GM23338 (cell line): ENCODE data around the gene PCIF1. TPM values are rescaled to one million over a fixed set of nuclear protein-coding genes. Genes with fewer than 3 reads are reported as not detected.
"Not testable (repeated sequence)": the region's sequence is repeated elsewhere in the genome, so short reads cannot be mapped to it uniquely, and the experiment has no call there.

Experiments used
- ATAC-seq: fragments of 200-7000 bp; cut with Tn5 transposase; 3 replicates; pipeline ENCODE4 v1.9.1; 2020
- DNase-seq: peaks from one replicate; pipeline ENCODE4 v3.0.0-alpha.2; 2015; ENCODE audit warnings: low spot score
- H2AFZ ChIP-seq: fragments of 200-600 bp; sonication (generic); 2 replicates; pipeline ENCODE4 v1.8.0; 2016; ENCODE audit warnings: antibody characterized with exemption, mild to moderate bottlenecking, moderate library complexity
- H3F3A ChIP-seq: fragments of 200-600 bp; sonication (generic); replicated peaks from 2 replicates; pipeline ENCODE4 v1.8.0; 2017; ENCODE audit warnings: antibody characterized with exemption, mixed run types, low read depth
- H3K27ac ChIP-seq: fragments of 200-600 bp; sonication (generic); 2 replicates; pipeline ENCODE4 v1.6.1; 2016; ENCODE audit warnings: low read depth
- H3K27me3 ChIP-seq: fragments of 200-600 bp; sonication (generic); 2 replicates; pipeline ENCODE4 v1.8.0; 2016; ENCODE audit warnings: mild to moderate bottlenecking, mixed run types, moderate library complexity; ENCODE audit not compliant: insufficient read depth
- H3K36me3 ChIP-seq: fragments of 200-600 bp; sonication (generic); 2 replicates; pipeline ENCODE4 v1.8.0; 2016; ENCODE audit warnings: mild to moderate bottlenecking; ENCODE audit not compliant: insufficient read depth
- H3K4me1 ChIP-seq: fragments of 200-600 bp; sonication (generic); 2 replicates; pipeline ENCODE4 v1.8.0; 2016; ENCODE audit warnings: mild to moderate bottlenecking, moderate library complexity; ENCODE audit not compliant: insufficient read depth
- H3K4me2 ChIP-seq: fragments of 200-600 bp; sonication (generic); 2 replicates; pipeline ENCODE4 v1.7.1; 2017; ENCODE audit warnings: mixed run types
- H3K4me3 ChIP-seq: fragments of 200-600 bp; sonication (generic); 2 replicates; pipeline ENCODE4 v1.6.1; 2016; ENCODE audit warnings: mixed run types
- H3K79me2 ChIP-seq: fragments of 200-600 bp; sonication (generic); replicated peaks from 2 replicates; pipeline ENCODE4 v1.8.0; 2017; ENCODE audit warnings: mild to moderate bottlenecking; ENCODE audit not compliant: insufficient read depth
- H3K9me2 ChIP-seq: fragments of 200-600 bp; sonication (generic); 2 replicates; pipeline ENCODE4 v1.8.0; 2017; ENCODE audit not compliant: insufficient read depth
- H4K20me1 ChIP-seq: fragments of 200-600 bp; sonication (generic); replicated peaks from 2 replicates; pipeline ENCODE4 v1.8.0; 2017; ENCODE audit warnings: mild to moderate bottlenecking; ENCODE audit not compliant: insufficient read depth
- H3K27ac Mint-ChIP-seq: 2 replicates; pipeline ENCODE4 v1.8.0; 2020; ENCODE audit warnings: inconsistent platforms, mild to moderate bottlenecking, moderate library complexity, mixed read lengths
- H3K27me3 Mint-ChIP-seq: 3 replicates; pipeline ENCODE4 v1.8.0; 2022; ENCODE audit warnings: low read depth, mild to moderate bottlenecking, moderate library complexity, mixed read lengths, inconsistent platforms; ENCODE audit not compliant: insufficient read depth, poor library complexity
- H3K36me3 Mint-ChIP-seq: 3 replicates; pipeline ENCODE4 v1.8.0; 2021; ENCODE audit warnings: low read depth, mild to moderate bottlenecking, inconsistent platforms, moderate library complexity, mixed read lengths
- H3K4me1 Mint-ChIP-seq: 3 replicates; pipeline ENCODE4 v1.8.0; 2020; ENCODE audit warnings: mild to moderate bottlenecking, inconsistent platforms, mixed read lengths
- H3K4me3 Mint-ChIP-seq: 3 replicates; pipeline ENCODE4 v1.8.0; 2021; ENCODE audit warnings: moderate library complexity, mild to moderate bottlenecking, inconsistent platforms, mixed read lengths
- H3K9me3 Mint-ChIP-seq: 3 replicates; pipeline ENCODE4 v1.8.0; 2020; ENCODE audit warnings: moderate library complexity, mild to moderate bottlenecking, inconsistent platforms, mixed read lengths
- CTCF ChIP-seq, 2 experiments: fragments of 200-600 bp in 1 of 2; sonication (generic) in 1 of 2; conservative IDR thresholded peaks; 2 replicates each; pipeline versions ENCODE4 v1.5.1 to v1.6.1; 2016 to 2017; ENCODE audit warnings: antibody characterized with exemption in 2 of 2, low read depth in 2 of 2, mild to moderate bottlenecking in 2 of 2, moderate library complexity in 1 of 2
- JUNB ChIP-seq: IDR thresholded peaks from one replicate; pipeline ENCODE4 v1.6.1; 2016; ENCODE audit warnings: antibody characterized with exemption; ENCODE audit not compliant: unreplicated experiment
- NANOG ChIP-seq: IDR thresholded peaks from 2 replicates; pipeline ENCODE4 v1.6.1; 2016; ENCODE audit warnings: antibody characterized with exemption, borderline replicate concordance
- polyA plus RNA-seq: library from polyadenylated mRNA; unstranded; fragments of >200 nt; fragmentation: Nextera tagmentation; extraction: Ambion mirVana; gene quantifications from 2 replicates; pipeline ENCODE4 v1.2.1, GENCODE V29; 2016
- total RNA-seq: library from RNA; depleted of rRNA; stranded (reverse); fragments of >200 nt; shearing (Covaris generic); gene quantifications from 2 replicates; pipeline ENCODE4 v1.2.3, GENCODE V29; 2014
- TF ChIP-seq, protein P1 (sequence below): IDR thresholded peaks from one replicate; pipeline ENCODE4 v1.6.1; 2018; ENCODE audit warnings: antibody characterized with exemption; ENCODE audit not compliant: unreplicated experiment

The PCIF1 gene
- total and polyA plus RNA-seq, 2 experiments from 2014 or later: 26.1 to 28.3 TPM

DNA sequence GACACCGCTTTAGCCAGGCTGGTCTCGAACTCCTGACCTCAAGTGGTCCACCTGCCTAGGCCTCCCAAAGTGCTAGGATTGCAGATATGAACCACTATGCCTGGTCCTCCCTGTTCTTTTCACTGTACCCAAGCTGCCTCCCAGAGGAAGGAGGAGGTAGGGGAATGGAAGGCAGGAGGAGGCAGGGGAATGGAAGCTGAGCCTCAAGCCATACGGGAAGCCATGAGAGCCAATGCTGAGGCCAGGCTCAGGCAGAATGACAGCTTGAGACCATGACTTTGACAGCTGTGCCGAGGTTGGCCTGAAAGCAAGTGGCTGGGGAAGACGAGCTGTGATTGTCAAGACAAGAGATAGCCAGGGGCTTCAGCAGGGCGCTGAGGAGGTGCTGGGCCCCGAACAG, 51.1 kb downstream of the PCIF1 start:
- no peaks in the 10 kb centered on the region for H4K20me1 ChIP-seq
- H3K27me3 Mint-ChIP-seq: peaks cover 2% of the 10 kb centered on the region
- no peaks in the 10 kb centered on the region for H3K36me3 ChIP-seq
- H3K4me2 ChIP-seq: no peak overlapping the region
- H3K4me1 ChIP-seq: peaks cover 9% of the 10 kb centered on the region
- H3K9me2 ChIP-seq: no peaks in the 10 kb centered on the region
- H3K27ac Mint-ChIP-seq: no peak overlapping the region
- TF ChIP-seq NANOG: no peak
- peak in 1 of 2 experiments; percentile 58; a peak in 3 of 4 replicates for TF ChIP-seq CTCF (conservative IDR thresholded peaks at IDR 0.05; ENCODE audit: low read depth in 2 of 2)
- ATAC-seq (peak; percentile 16; the same call in 1 of the 3 replicates), DNase-seq (peak; percentile 21)
- no peaks in the 10 kb centered on the region for H3K27me3 ChIP-seq
- no peak overlapping the region for H2AFZ ChIP-seq
- H3K4me1 Mint-ChIP-seq: peaks cover 10% of the 10 kb centered on the region
- H3K9me3 Mint-ChIP-seq: no peaks in the 10 kb centered on the region
- H3K79me2 ChIP-seq: no peaks in the 10 kb centered on the region
- H3K27ac ChIP-seq: no peak overlapping the region
- no peak overlapping the region for H3K4me3 Mint-ChIP-seq
- H3K4me3 ChIP-seq: no peak overlapping the region
- no peaks in the 10 kb centered on the region for H3K36me3 Mint-ChIP-seq
- H3F3A ChIP-seq: no peaks in the 10 kb centered on the region

DNA sequence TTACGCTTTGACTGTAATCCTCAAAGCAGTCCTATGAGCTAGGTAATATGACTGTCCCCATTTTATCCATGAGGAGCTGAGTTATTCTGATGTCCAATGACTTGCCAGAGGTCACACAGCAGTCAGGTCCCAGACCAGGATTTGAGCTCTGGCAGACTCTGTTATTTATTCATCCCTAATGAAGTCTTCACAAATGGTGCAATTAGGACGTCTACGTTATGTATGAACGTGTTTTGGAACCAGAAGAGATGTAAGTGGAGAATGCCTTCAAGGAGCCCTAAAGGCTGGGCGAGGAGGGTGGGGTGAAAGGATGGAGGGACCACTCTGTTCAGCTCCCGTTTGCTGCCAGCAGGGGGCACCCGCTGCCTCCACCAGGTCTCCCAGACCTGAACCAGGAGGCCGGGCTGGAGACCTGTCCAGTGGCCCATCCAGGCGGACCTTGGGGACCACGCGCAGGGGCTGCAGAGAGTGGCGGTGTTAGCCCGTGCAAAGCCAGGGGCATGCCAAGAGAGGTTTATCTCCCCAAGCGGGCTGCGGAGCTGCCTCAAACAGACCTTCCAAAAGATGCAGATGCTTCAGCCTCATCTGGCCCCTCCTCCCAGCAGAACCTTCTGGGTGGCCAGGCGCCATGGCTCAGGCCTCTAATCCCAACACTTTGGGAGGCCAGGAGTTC, 52.8 kb downstream of the PCIF1 start:
- ATAC-seq (peak; percentile 98), DNase-seq (peak; percentile 92)
- no peaks in the 10 kb centered on the region for H3K79me2 ChIP-seq
- no peak for TF ChIP-seq NANOG
- TF ChIP-seq JUNB: no peak
- peak; percentile 84 to 97 for TF ChIP-seq CTCF (conservative IDR thresholded peaks at IDR 0.05; ENCODE audit: low read depth in 2 of 2)
- TF ChIP-seq, protein P1, sequence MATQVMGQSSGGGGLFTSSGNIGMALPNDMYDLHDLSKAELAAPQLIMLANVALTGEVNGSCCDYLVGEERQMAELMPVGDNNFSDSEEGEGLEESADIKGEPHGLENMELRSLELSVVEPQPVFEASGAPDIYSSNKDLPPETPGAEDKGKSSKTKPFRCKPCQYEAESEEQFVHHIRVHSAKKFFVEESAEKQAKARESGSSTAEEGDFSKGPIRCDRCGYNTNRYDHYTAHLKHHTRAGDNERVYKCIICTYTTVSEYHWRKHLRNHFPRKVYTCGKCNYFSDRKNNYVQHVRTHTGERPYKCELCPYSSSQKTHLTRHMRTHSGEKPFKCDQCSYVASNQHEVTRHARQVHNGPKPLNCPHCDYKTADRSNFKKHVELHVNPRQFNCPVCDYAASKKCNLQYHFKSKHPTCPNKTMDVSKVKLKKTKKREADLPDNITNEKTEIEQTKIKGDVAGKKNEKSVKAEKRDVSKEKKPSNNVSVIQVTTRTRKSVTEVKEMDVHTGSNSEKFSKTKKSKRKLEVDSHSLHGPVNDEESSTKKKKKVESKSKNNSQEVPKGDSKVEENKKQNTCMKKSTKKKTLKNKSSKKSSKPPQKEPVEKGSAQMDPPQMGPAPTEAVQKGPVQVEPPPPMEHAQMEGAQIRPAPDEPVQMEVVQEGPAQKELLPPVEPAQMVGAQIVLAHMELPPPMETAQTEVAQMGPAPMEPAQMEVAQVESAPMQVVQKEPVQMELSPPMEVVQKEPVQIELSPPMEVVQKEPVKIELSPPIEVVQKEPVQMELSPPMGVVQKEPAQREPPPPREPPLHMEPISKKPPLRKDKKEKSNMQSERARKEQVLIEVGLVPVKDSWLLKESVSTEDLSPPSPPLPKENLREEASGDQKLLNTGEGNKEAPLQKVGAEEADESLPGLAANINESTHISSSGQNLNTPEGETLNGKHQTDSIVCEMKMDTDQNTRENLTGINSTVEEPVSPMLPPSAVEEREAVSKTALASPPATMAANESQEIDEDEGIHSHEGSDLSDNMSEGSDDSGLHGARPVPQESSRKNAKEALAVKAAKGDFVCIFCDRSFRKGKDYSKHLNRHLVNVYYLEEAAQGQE: peak; percentile 21
- H3K9me2 ChIP-seq: no peaks in the 10 kb centered on the region
- no peak overlapping the region for H3K27ac ChIP-seq
- H3K4me1 ChIP-seq: peaks cover 9% of the 10 kb centered on the region
- no peaks in the 10 kb centered on the region for H3K27me3 ChIP-seq
- Mint-ChIP-seq H3K9me3 (no peaks in the 10 kb centered on the region), H3K27ac (no peak overlapping the region), H3K27me3 (peaks cover 2% of the 10 kb centered on the region), H3K4me3 (no peak overlapping the region), H3K4me1 (peaks cover 10% of the 10 kb centered on the region), H3K36me3 (no peaks in the 10 kb centered on the region)
- H2AFZ ChIP-seq: peak overlapping the region; percentile 83; the same call in 1 of the 2 replicates
- H3K4me3 ChIP-seq: no peak overlapping the region
- H3K36me3 ChIP-seq: no peaks in the 10 kb centered on the region
- H3F3A ChIP-seq: no peaks in the 10 kb centered on the region
- H3K4me2 ChIP-seq: no peak overlapping the region
- H4K20me1 ChIP-seq: no peaks in the 10 kb centered on the region

- not testable (repeated sequence) for H3K27me3 ChIP-seq, H3K36me3 ChIP-seq, H3K79me2 ChIP-seq, H3K4me3 ChIP-seq, DNase-seq, H2AFZ ChIP-seq, H3K27ac Mint-ChIP-seq, H4K20me1 ChIP-seq, H3K9me3 Mint-ChIP-seq, H3K4me3 Mint-ChIP-seq, H3F3A ChIP-seq, H3K27ac ChIP-seq, H3K4me2 ChIP-seq, H3K4me1 ChIP-seq, ATAC-seq, H3K36me3 Mint-ChIP-seq, H3K9me2 ChIP-seq, H3K4me1 Mint-ChIP-seq
- H3K27me3 Mint-ChIP-seq: peaks cover 10% of the 10 kb centered on the region
Measured at GRCh38 chr20:45988830-45989229, 54.3 kb downstream of the PCIF1 start.
